ENCODE results near the gene TMEM165. TPM values are rescaled to one million over a fixed set of nuclear protein-coding genes. Genes with fewer than 3 reads are reported as not detected.

The TMEM165 gene
- total and polyA plus RNA-seq, 2 donors (not counting 3 experiments of a cell fraction or from before 2014, with no cell fraction given) = 144 to 177 TPM

GRCh38 chr4:55399581-55399980, 3.8 kb downstream of the TMEM165 start:
- DNase-seq (ENCODE audit: low read depth, low spot score) (no peak), FAIRE-seq (no peak)
- Histone ChIP-seq H3K4me1 (ENCODE audit: control insufficient read depth, extremely low read depth, insufficient read depth, low read length) (peaks cover 19% of the 10 kb centered on the region), H3K36me3 (ENCODE audit: control insufficient read depth in 2 of 2, extremely low read depth in 1 of 2, insufficient read depth in 2 of 2, low read length in 2 of 2) (peaks cover 2 to 17% of the 10 kb centered on the region in 2 experiments), H3K4me3 (replicated peaks in 1 of 3; ENCODE audit: insufficient read depth in 1 of 3, low read depth in 1 of 3, low read length in 3 of 3) (peak overlapping the region in 1 of 3 experiments; percentile 98), H3K9ac (replicated peaks; ENCODE audit: extremely low read depth, insufficient read depth, low read length) (no peak overlapping the region), H3K27me3 (ENCODE audit: control insufficient read depth in 2 of 2, insufficient read depth in 2 of 2, low read length in 2 of 2) (no peaks in the 10 kb centered on the region), H3K9me1 (replicated peaks; ENCODE audit: control insufficient read depth, extremely low read depth, insufficient read depth, low read length) (no peaks in the 10 kb centered on the region), H3K27ac (ENCODE audit: insufficient read depth, low read depth, low read length) (no peak overlapping the region), H3K9me3 (replicated peaks; ENCODE audit: control insufficient read depth, insufficient read depth, low read length) (no peaks in the 10 kb centered on the region), H2AFZ (ENCODE audit: low read depth, low read length) (no peak overlapping the region), H3K4me2 (ENCODE audit: insufficient read depth, low read length) (peak overlapping the region; percentile 99), H4K20me1 (replicated peaks; ENCODE audit: control insufficient read depth, extremely low read depth, insufficient read depth, low read length) (peaks cover 18% of the 10 kb centered on the region), H3K79me2 (ENCODE audit: control insufficient read depth, insufficient read depth, low read length) (peaks cover 79% of the 10 kb centered on the region)
- BruUV-seq (replicated peaks) = no TSS peak
- POLR2A ChIA-PET = no interaction called here
- intact Hi-C loops (cut with micrococcal nuclease) = loop anchor here (5.0 kb wide), 4 partner anchors 37 to 392 kb away; no protein-coding TSS in a partner anchor
- TF ChIP-seq EZH2 (IDR thresholded peaks at IDR 0.05; ENCODE audit: borderline replicate concordance, low read depth, low read length, severe bottlenecking) (no peak), MYC (IDR thresholded peaks at IDR 0.05; ENCODE audit: low read depth, low read length) (no peak), CTCF (IDR thresholded peaks at IDR 0.05; ENCODE audit: extremely low read depth in 1 of 2, insufficient read depth in 1 of 2, low read depth in 1 of 2, low read length in 2 of 2) (no peak), GATA2 (IDR thresholded peaks at IDR 0.05; ENCODE audit: insufficient read depth, insufficient read length, low read depth, low read length) (no peak), FOS (IDR thresholded peaks at IDR 0.05; ENCODE audit: borderline replicate concordance, insufficient read depth, low read length) (no peak), JUN (IDR thresholded peaks at IDR 0.05; ENCODE audit: borderline replicate concordance, insufficient read depth, insufficient read length, low read depth) (no peak)
- CTCF ChIA-PET = interaction anchor here (2.3 to 2.4 kb wide), 2 partner anchors 10 to 54 kb away, joined by 12 to 14 read pairs; partner anchors contain the start of gene SRD5A3
- dilution Hi-C loops (cut with MboI; ENCODE audit: extremely low pct_ligation_motif_present, low sequenced_read_pairs) = no loop called here

Measured in endothelial cell of umbilical vein (primary cell).